Stimulated activated memory B cell treated with anti-CD40 and anti-IgM and Interleukin-4, amounts not matched to agents 10 μg/mL and 1 μg/mL and 100 μg/mL, for 72 hours (primary cell): ENCODE data around the gene TMEM52.

Experiments used
- ATAC-seq: fragments of 150-1000 bp; cut with Tn5 transposase; 2 replicates; pipeline ENCODE4 v1.10.0; 2021
- H3K27ac Mint-ChIP-seq: one replicate; pipeline ENCODE4 v1.8.0; 2022; ENCODE audit warnings: mild to moderate bottlenecking, mixed read lengths
- H3K27me3 Mint-ChIP-seq: one replicate; pipeline ENCODE4 v1.8.0; 2022; ENCODE audit warnings: mixed read lengths
- H3K36me3 Mint-ChIP-seq: one replicate; pipeline ENCODE4 v1.8.0; 2022; ENCODE audit warnings: mixed read lengths
- H3K4me1 Mint-ChIP-seq: one replicate; pipeline ENCODE4 v1.8.0; 2022; ENCODE audit warnings: mixed read lengths
- H3K4me3 Mint-ChIP-seq: one replicate; pipeline ENCODE4 v1.8.0; 2022; ENCODE audit warnings: mild to moderate bottlenecking, moderate library complexity, mixed read lengths
- H3K9me3 Mint-ChIP-seq: one replicate; pipeline ENCODE4 v1.8.0; 2022; ENCODE audit warnings: mixed read lengths

Gene TMEM52

GRCh38 chr1:1918901-1919303 is at the start of gene TMEM52:
Gene TMEM52 (minus strand): TSS chr1:1919279. CDS start chr1:1919265, 14 bp downstream.
- Mint-ChIP-seq H3K4me1 (peaks cover 7% of the 10 kb centered on the region), H3K36me3 (no peaks in the 10 kb centered on the region), H3K27me3 (peaks cover 35% of the 10 kb centered on the region), H3K9me3 (no peaks in the 10 kb centered on the region), H3K27ac (peak within 1 kb of the TSS; percentile 36), H3K4me3 (peak within 1 kb of the TSS; percentile 71)
- ATAC-seq: peak; percentile 34

GRCh38 chr1:1967879-1968278 is 48.8 kb upstream of the TMEM52 start:
- Mint-ChIP-seq H3K27me3 (peaks cover 22% of the 10 kb centered on the region), H3K27ac (no peak overlapping the region), H3K4me3 (no peak overlapping the region), H3K9me3 (no peaks in the 10 kb centered on the region), H3K36me3 (no peaks in the 10 kb centered on the region), H3K4me1 (no peaks in the 10 kb centered on the region)
- no peak for ATAC-seq

- Mint-ChIP-seq H3K4me1 (no peaks in the 10 kb centered on the region), H3K36me3 (no peaks in the 10 kb centered on the region), H3K4me3 (no peak overlapping the region), H3K9me3 (no peaks in the 10 kb centered on the region), H3K27me3 (peaks cover 27% of the 10 kb centered on the region), H3K27ac (no peak overlapping the region)
- no peak for ATAC-seq
These were observed 48.1 kb upstream of the TMEM52 start for GRCh38 chr1:1967151-1967550.

GRCh38 chr1:1966071-1966740 is 47.1 kb upstream of the TMEM52 start:
- ATAC-seq: no peak
- Mint-ChIP-seq H3K27ac (no peak overlapping the region), H3K36me3 (no peaks in the 10 kb centered on the region), H3K27me3 (peaks cover 36% of the 10 kb centered on the region), H3K4me3 (no peak overlapping the region), H3K9me3 (no peaks in the 10 kb centered on the region), H3K4me1 (no peaks in the 10 kb centered on the region)

- H3K27me3 Mint-ChIP-seq: peaks cover 43% of the 10 kb centered on the region
- H3K9me3 Mint-ChIP-seq: no peaks in the 10 kb centered on the region
- no peaks in the 10 kb centered on the region for H3K36me3 Mint-ChIP-seq
- no peak for ATAC-seq
- H3K4me3 Mint-ChIP-seq: no peak overlapping the region
- H3K27ac Mint-ChIP-seq: no peak overlapping the region
- no peaks in the 10 kb centered on the region for H3K4me1 Mint-ChIP-seq
These were observed 46.5 kb upstream of the TMEM52 start for GRCh38 chr1:1965546-1965945.

- Mint-ChIP-seq H3K27me3 (peaks cover 50% of the 10 kb centered on the region), H3K27ac (no peak overlapping the region), H3K9me3 (no peaks in the 10 kb centered on the region), H3K4me3 (no peak overlapping the region), H3K36me3 (no peaks in the 10 kb centered on the region), H3K4me1 (no peaks in the 10 kb centered on the region)
- no peak for ATAC-seq
These were observed 45.7 kb upstream of the TMEM52 start for GRCh38 chr1:1964811-1965210.

GRCh38 chr1:1963570-1963969 is 44.5 kb upstream of the TMEM52 start:
- Mint-ChIP-seq H3K27ac (no peak overlapping the region), H3K4me3 (no peak overlapping the region), H3K9me3 (no peaks in the 10 kb centered on the region), H3K36me3 (no peaks in the 10 kb centered on the region), H3K4me1 (no peaks in the 10 kb centered on the region), H3K27me3 (peaks cover 63% of the 10 kb centered on the region)
- no peak for ATAC-seq

GRCh38 chr1:1962752-1963151 is 43.7 kb upstream of the TMEM52 start:
- H3K4me1 Mint-ChIP-seq: no peaks in the 10 kb centered on the region
- no peak overlapping the region for H3K27ac Mint-ChIP-seq
- no peaks in the 10 kb centered on the region for H3K9me3 Mint-ChIP-seq
- H3K4me3 Mint-ChIP-seq: no peak overlapping the region
- no peak for ATAC-seq
- no peaks in the 10 kb centered on the region for H3K36me3 Mint-ChIP-seq
- H3K27me3 Mint-ChIP-seq: peaks cover 66% of the 10 kb centered on the region

- Mint-ChIP-seq H3K9me3 (no peaks in the 10 kb centered on the region), H3K4me1 (no peaks in the 10 kb centered on the region), H3K27me3 (peaks cover 82% of the 10 kb centered on the region), H3K27ac (no peak overlapping the region), H3K4me3 (no peak overlapping the region), H3K36me3 (no peaks in the 10 kb centered on the region)
- ATAC-seq: no peak
These were observed 41.6 kb upstream of the TMEM52 start for GRCh38 chr1:1960480-1961196.

- Mint-ChIP-seq H3K27ac (no peak overlapping the region), H3K4me3 (no peak overlapping the region), H3K9me3 (peaks cover under 1% of the 10 kb centered on the region), H3K27me3 (peaks cover 86% of the 10 kb centered on the region), H3K4me1 (no peaks in the 10 kb centered on the region), H3K36me3 (no peaks in the 10 kb centered on the region)
- peak; percentile 50 for ATAC-seq
These were observed 40.9 kb upstream of the TMEM52 start for GRCh38 chr1:1959840-1960479.

- Mint-ChIP-seq H3K27me3 (peaks cover 86% of the 10 kb centered on the region), H3K4me3 (no peak overlapping the region)
These were observed 40.4 kb upstream of the TMEM52 start for GRCh38 chr1:1959459-1959839.

GRCh38 chr1:1958071-1958541 is 39.0 kb upstream of the TMEM52 start:
- Mint-ChIP-seq H3K9me3 (peaks cover 4% of the 10 kb centered on the region), H3K27ac (no peak overlapping the region), H3K27me3 (peaks cover 96% of the 10 kb centered on the region), H3K4me3 (no peak overlapping the region), H3K36me3 (no peaks in the 10 kb centered on the region), H3K4me1 (no peaks in the 10 kb centered on the region)
- ATAC-seq: no peak

More at GRCh38 chr1:1959459-1959839, 40.4 kb upstream of the TMEM52 start:
- Mint-ChIP-seq H3K9me3 (peaks cover 4% of the 10 kb centered on the region), H3K36me3 (no peaks in the 10 kb centered on the region), H3K27ac (no peak overlapping the region), H3K4me1 (no peaks in the 10 kb centered on the region)
- ATAC-seq: no peak

GRCh38 chr1:1957533-1957961 is 38.5 kb upstream of the TMEM52 start:
- ATAC-seq: no peak
- H3K4me3 Mint-ChIP-seq: no peak overlapping the region
- H3K9me3 Mint-ChIP-seq: peaks cover 4% of the 10 kb centered on the region
- H3K36me3 Mint-ChIP-seq: no peaks in the 10 kb centered on the region
- no peak overlapping the region for H3K27ac Mint-ChIP-seq
- no peaks in the 10 kb centered on the region for H3K4me1 Mint-ChIP-seq
- peaks cover 96% of the 10 kb centered on the region for H3K27me3 Mint-ChIP-seq

- ATAC-seq: no peak
- Mint-ChIP-seq H3K4me3 (no peak overlapping the region), H3K36me3 (no peaks in the 10 kb centered on the region), H3K27ac (no peak overlapping the region), H3K9me3 (peaks cover 4% of the 10 kb centered on the region), H3K27me3 (peaks cover 96% of the 10 kb centered on the region), H3K4me1 (no peaks in the 10 kb centered on the region)
These were observed 37.8 kb upstream of the TMEM52 start for GRCh38 chr1:1956586-1957532.

GRCh38 chr1:1956101-1956500 is 37.0 kb upstream of the TMEM52 start:
- Mint-ChIP-seq H3K4me1 (no peaks in the 10 kb centered on the region), H3K9me3 (peaks cover 9% of the 10 kb centered on the region), H3K27me3 (peaks cover 96% of the 10 kb centered on the region), H3K36me3 (no peaks in the 10 kb centered on the region), H3K27ac (peak overlapping the region; percentile 30), H3K4me3 (no peak overlapping the region)
- ATAC-seq: no peak
